CD4-positive, alpha-beta T cell (primary cell): Measurements from ENCODE around the gene SCUBE2. TPM values are rescaled to one million over a fixed set of nuclear protein-coding genes. Genes with fewer than 3 reads are reported as not detected.

Experiments used
- ATAC-seq: fragments of 200-7000 bp; cut with Tn5 transposase; one replicate; pipeline ENCODE4 v1.10.0; 2022; ENCODE audit warnings: mild to moderate bottlenecking; ENCODE audit not compliant: poor library complexity
- CTCF ChIA-PET: fragments of 350-600 bp; sonication (Branson Sonifier 250); formaldehyde crosslinking; loops from one replicate; lab custom pipeline; 2021; ENCODE audit warnings: antibody characterized with exemption, inconsistent platforms; lab: Charles Lee
- POLR2A ChIA-PET: fragments of 350-600 bp; sonication (Branson Sonifier 250); formaldehyde crosslinking; loops from one replicate; lab custom pipeline; 2021; ENCODE audit warnings: antibody characterized with exemption, inconsistent platforms; lab: Charles Lee
- DNase-seq, 14 experiments: peaks; one replicate each; pipeline ENCODE4 v3.0.0-alpha.2; 2013 to 2020; ENCODE audit warnings: mixed read lengths in 2 of 14
- H3K27ac ChIP-seq, 2 donors: one replicate each; pipeline versions ENCODE4 v1.5.1 to v1.7.0; 2013; ENCODE audit warnings: low read length in 2 of 2, low read depth in 1 of 2, mild to moderate bottlenecking in 1 of 2
- H3K27me3 ChIP-seq, 2 experiments: 1 replicate in 1 of 2; 2 replicates in 1 of 2; pipeline versions ENCODE4 v1.6.1 to v1.7.0; 2013; ENCODE audit warnings: low read length in 2 of 2, control low read depth in 1 of 2, mild to moderate bottlenecking in 1 of 2, moderate library complexity in 1 of 2; ENCODE audit not compliant: insufficient read depth in 2 of 2, control insufficient read depth in 1 of 2
- H3K36me3 ChIP-seq: one replicate; pipeline ENCODE4 v1.6.1; 2013; ENCODE audit warnings: low read length, control low read depth; ENCODE audit not compliant: insufficient read depth
- H3K4me1 ChIP-seq: one replicate; pipeline ENCODE4 v1.6.1; 2013; ENCODE audit warnings: low read length, control low read depth; ENCODE audit not compliant: insufficient read depth
- H3K4me3 ChIP-seq: one replicate; pipeline ENCODE4 v1.5.1; 2013; ENCODE audit warnings: mild to moderate bottlenecking, low read length, moderate library complexity
- H3K9me3 ChIP-seq, 2 experiments: 1 replicate in 1 of 2; 2 replicates in 1 of 2; pipeline versions ENCODE4 v1.6.1 to v1.7.0; 2013; ENCODE audit warnings: low read length in 2 of 2, mild to moderate bottlenecking in 2 of 2, control low read depth in 1 of 2, moderate library complexity in 1 of 2; ENCODE audit not compliant: control insufficient read depth in 1 of 2, insufficient read depth in 1 of 2
- H3K27ac Mint-ChIP-seq: one replicate; pipeline ENCODE4 v1.8.0; 2020; ENCODE audit warnings: mixed read lengths
- H3K27me3 Mint-ChIP-seq: one replicate; pipeline ENCODE4 v1.8.0; 2021; ENCODE audit warnings: mixed read lengths
- H3K36me3 Mint-ChIP-seq: one replicate; pipeline ENCODE4 v1.8.0; 2021; ENCODE audit warnings: low read depth, mixed read lengths
- H3K4me1 Mint-ChIP-seq: one replicate; pipeline ENCODE4 v1.8.0; 2021; ENCODE audit warnings: low read depth, mixed read lengths
- H3K4me3 Mint-ChIP-seq: one replicate; pipeline ENCODE4 v1.8.0; 2020; ENCODE audit warnings: mild to moderate bottlenecking, mixed read lengths
- H3K9me3 Mint-ChIP-seq: one replicate; pipeline ENCODE4 v1.8.0; 2020; ENCODE audit warnings: mixed read lengths
- intact Hi-C, 2 experiments: fragments of 100-400 bp; cut with DNase I in 1 of 2; cut with micrococcal nuclease in 1 of 2; formaldehyde crosslinking; loops; one replicate each; pipeline versions ENCODE4 v1.15.1 to v1.9.0; 2023 to 2025; cut with DNase I, micrococcal nuclease
- total RNA-seq, 174 experiments: library from RNA in 2 of 174; stranded (reverse) in 2 of 174; gene quantifications; one replicate each; pipeline ENCODE4 v1.2.3 and lab custom pipeline; 2021 to 2026
- TF ChIP-seq, protein P1 (sequence below): fragments of 200-600 bp; IDR thresholded peaks from one replicate; pipeline ENCODE4 v1.8.0; 2022; ENCODE audit warnings: antibody characterized with exemption, mild to moderate bottlenecking

Gene SCUBE2
- total RNA-seq, 2 experiments from 2014 or later: 0.17 TPM; not detected in 1

DNA sequence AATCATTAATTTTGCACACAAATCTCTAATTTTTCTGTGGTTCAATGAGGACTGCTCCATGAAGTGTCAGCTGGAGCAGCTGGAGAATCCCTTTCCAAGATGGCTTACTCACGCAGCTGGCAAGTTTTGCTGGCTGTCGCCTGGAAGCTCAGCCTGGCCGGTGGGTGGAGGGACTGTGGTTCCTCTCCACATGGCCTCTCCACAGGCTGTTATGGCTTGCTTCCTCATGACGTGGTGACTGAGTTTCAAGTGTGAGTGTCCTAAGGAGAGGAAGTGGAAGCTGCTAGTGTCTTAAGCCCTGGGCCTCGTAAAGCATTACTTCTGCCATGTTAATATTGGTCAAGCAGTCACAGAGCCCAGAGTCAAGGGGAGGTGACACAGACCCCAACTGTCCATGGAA, 73.6 kb downstream of the SCUBE2 start:
- TF ChIP-seq, protein P1, sequence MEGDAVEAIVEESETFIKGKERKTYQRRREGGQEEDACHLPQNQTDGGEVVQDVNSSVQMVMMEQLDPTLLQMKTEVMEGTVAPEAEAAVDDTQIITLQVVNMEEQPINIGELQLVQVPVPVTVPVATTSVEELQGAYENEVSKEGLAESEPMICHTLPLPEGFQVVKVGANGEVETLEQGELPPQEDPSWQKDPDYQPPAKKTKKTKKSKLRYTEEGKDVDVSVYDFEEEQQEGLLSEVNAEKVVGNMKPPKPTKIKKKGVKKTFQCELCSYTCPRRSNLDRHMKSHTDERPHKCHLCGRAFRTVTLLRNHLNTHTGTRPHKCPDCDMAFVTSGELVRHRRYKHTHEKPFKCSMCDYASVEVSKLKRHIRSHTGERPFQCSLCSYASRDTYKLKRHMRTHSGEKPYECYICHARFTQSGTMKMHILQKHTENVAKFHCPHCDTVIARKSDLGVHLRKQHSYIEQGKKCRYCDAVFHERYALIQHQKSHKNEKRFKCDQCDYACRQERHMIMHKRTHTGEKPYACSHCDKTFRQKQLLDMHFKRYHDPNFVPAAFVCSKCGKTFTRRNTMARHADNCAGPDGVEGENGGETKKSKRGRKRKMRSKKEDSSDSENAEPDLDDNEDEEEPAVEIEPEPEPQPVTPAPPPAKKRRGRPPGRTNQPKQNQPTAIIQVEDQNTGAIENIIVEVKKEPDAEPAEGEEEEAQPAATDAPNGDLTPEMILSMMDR: no peak
- ChIA-PET POLR2A (interaction anchor here (0.9 to 1.8 kb wide), 2 partner anchors 14 to 54 kb away, joined by 3 to 5 read pairs; partner anchors contain the start of genes NRIP3 and TMEM9B), CTCF (interaction anchor here (3.1 kb wide), 1 partner anchor 120 kb away, joined by 25 read pairs; no protein-coding TSS in a partner anchor)
- H3K27me3 Mint-ChIP-seq: peaks cover 3% of the 10 kb centered on the region
- H3K4me3 ChIP-seq: no peak overlapping the region
- no peak for ATAC-seq
- no peak overlapping the region for H3K27ac ChIP-seq
- peaks cover 18% of the 10 kb centered on the region for H3K4me1 ChIP-seq
- no peaks in the 10 kb centered on the region for H3K27me3 ChIP-seq
- H3K36me3 ChIP-seq: no peaks in the 10 kb centered on the region
- intact Hi-C loops: loop anchor here in 1 of 2 experiments (2.0 kb wide), 1 partner anchor 119 kb away; no protein-coding TSS in a partner anchor
- DNase-seq: peak in 3 of 14 experiments; percentile 16 to 66 (median 59)
- H3K36me3 Mint-ChIP-seq: no peaks in the 10 kb centered on the region
- no peak overlapping the region for H3K27ac Mint-ChIP-seq
- H3K9me3 ChIP-seq: no peaks in the 10 kb centered on the region
- H3K9me3 Mint-ChIP-seq: no peaks in the 10 kb centered on the region
- H3K4me3 Mint-ChIP-seq: no peak overlapping the region
- peaks cover 29% of the 10 kb centered on the region for H3K4me1 Mint-ChIP-seq

DNA sequence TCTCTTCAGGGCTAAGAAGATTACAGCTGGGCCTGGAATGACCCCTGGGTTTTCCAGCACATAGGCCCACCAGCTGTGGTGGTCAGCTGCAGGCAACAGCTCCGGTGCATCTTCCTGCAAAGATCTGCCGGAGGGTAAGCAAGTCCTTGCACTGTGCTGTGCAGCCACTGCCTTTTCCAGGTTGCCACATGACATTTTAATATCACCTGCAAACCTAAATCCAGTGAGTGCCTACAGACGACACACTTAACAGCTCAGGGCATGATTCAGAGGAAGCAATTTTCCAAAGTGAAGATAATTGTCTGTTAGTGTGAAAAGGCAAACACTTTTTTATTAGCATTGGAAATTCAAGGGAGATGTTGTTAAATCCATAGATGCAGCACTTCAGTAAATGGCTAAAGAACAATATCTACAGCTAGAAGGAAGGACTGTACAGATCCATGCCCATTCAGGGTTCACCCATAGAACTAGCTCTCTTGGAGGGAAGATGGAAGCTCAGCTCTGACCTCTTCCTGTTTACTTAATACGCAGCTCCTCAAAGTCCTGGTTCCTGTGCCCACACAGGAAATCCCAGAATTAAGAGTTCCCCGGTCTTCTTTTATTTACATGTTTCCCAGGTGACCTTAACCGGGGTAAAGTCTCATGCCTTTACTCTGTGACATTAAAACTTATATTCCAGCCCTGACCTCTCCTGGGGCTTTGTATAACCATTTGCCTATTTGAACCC, 74.3 kb downstream of the SCUBE2 start:
- no peak overlapping the region for H3K27ac Mint-ChIP-seq
- CTCF ChIA-PET: interaction anchor here (0.6 to 3.1 kb wide), 4 partner anchors 51 to 235 kb away, joined by 3 to 25 read pairs (median 4); partner anchors contain the start of gene TMEM9B
- no peaks in the 10 kb centered on the region for H3K27me3 ChIP-seq
- peaks cover 29% of the 10 kb centered on the region for H3K4me1 Mint-ChIP-seq
- intact Hi-C loops: loop anchor here in 1 of 2 experiments (1.0 to 2.0 kb wide), 2 partner anchors 120 to 489 kb away; no protein-coding TSS in a partner anchor
- peaks cover 18% of the 10 kb centered on the region for H3K4me1 ChIP-seq
- POLR2A ChIA-PET: interaction anchor here (0.9 to 1.8 kb wide), 2 partner anchors 13 to 53 kb away, joined by 3 to 5 read pairs; partner anchors contain the start of genes NRIP3 and TMEM9B
- TF ChIP-seq, protein P1: no peak
- H3K4me3 ChIP-seq: no peak overlapping the region
- no peaks in the 10 kb centered on the region for H3K9me3 Mint-ChIP-seq
- peaks cover 5% of the 10 kb centered on the region for H3K27me3 Mint-ChIP-seq
- no peaks in the 10 kb centered on the region for H3K9me3 ChIP-seq
- DNase-seq: peak in 1 of 14 experiments; percentile 33
- no peak for ATAC-seq
- H3K36me3 Mint-ChIP-seq: no peaks in the 10 kb centered on the region
- H3K4me3 Mint-ChIP-seq: no peak overlapping the region
- no peaks in the 10 kb centered on the region for H3K36me3 ChIP-seq
- H3K27ac ChIP-seq: no peak overlapping the region

DNA sequence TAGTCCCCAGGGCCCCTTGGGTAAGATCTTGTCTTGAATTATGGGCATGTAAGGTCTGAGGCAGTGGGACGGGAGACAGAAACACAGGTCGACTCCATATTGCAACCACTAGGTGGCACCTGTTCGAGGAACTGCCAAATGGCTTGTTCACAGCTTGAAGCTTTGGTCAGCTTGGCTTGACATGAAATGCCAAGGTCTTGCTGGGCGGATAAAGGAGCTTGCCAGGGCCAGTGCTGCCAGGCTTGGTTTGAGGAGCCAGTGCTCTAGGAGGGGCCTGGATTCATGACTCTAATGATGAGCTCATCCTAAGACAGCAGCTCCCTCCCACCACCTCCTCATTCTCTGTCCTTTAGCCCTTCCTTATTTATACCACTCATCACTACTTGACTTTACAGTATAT, 75.7 kb downstream of the SCUBE2 start:
- Histone ChIP-seq H3K27me3 (no peaks in the 10 kb centered on the region), H3K9me3 (no peaks in the 10 kb centered on the region), H3K4me1 (peaks cover 18% of the 10 kb centered on the region), H3K27ac (no peak overlapping the region), H3K36me3 (no peaks in the 10 kb centered on the region), H3K4me3 (no peak overlapping the region)
- Mint-ChIP-seq H3K36me3 (no peaks in the 10 kb centered on the region), H3K4me1 (peaks cover 29% of the 10 kb centered on the region), H3K27ac (no peak overlapping the region), H3K27me3 (peaks cover 5% of the 10 kb centered on the region), H3K4me3 (no peak overlapping the region), H3K9me3 (no peaks in the 10 kb centered on the region)
- ChIA-PET CTCF (interaction anchor here (0.7 to 3.1 kb wide), 7 partner anchors 11 to 491 kb away, joined by 3 to 25 read pairs (median 3); partner anchors contain the start of gene TMEM9B), POLR2A (interaction anchor here (0.8 kb wide), 1 partner anchor 9 kb away, joined by 3 read pairs; no protein-coding TSS in a partner anchor)
- TF ChIP-seq, protein P1: peak; percentile 76
- DNase-seq (peak; percentile 31 to 81 (median 44)), ATAC-seq (peak; percentile 84)
- intact Hi-C loops: loop anchor here (1.0 to 2.0 kb wide), 3 partner anchors 121 to 491 kb away; no protein-coding TSS in a partner anchor
